CD4-positive, alpha-beta T cell treated with Interferon alpha-2 for 1 hour (primary cell): ENCODE data around the gene DNAJB8.

Experiments
- DNase-seq, 2 donors: peaks; one replicate each; pipeline ENCODE4 v3.0.0-alpha.2; 2020 to 2022

Gene DNAJB8

GRCh38 chr3:128442949-128443348, 23.7 kb downstream of the DNAJB8 start:
- DNase-seq, result no peak

DNA sequence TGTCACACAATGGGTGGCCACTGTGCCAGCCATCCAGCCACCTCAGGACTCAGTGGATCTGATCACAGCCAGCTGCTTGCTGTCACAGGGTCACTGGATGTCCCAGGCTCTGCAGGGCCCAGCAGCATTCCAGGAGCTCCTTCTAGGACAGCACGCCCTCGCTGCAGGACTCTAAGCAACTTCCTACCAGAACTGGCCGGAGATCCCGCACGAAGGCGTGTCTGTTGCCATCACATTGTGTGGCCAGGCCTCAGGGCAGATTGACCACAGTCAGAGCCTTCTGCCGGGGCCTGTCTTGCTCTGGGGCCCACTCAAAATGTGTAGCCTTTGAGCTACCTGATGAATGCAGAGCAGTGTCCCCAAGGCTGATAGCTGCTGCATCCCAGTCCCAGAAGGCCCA, 24.6 kb downstream of the DNAJB8 start:
- no peak for DNase-seq

DNA sequence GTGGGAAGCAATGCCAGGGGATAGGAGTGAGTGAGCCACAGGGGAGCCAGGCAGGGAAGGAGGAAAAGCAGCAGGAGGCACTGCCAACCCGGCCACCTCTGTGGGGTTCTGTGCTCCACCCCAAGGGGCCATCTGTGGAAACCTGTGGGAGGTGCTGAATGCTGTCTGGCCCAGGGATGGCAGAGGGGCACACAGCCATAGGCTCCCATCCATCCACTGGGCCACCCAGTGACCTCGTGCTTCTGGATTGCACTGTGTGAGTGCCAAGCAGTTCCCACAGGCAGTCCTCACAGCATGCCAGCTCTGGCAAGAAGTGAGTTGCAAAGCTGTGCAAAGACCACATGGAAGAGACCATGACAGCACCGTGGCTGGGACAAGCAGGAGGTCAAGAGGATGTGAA, 27.5 kb downstream of the DNAJB8 start:
- DNase-seq, result no peak

GRCh38 chr3:128438488-128439072, 28.1 kb downstream of the DNAJB8 start:
- DNase-seq, result no peak

DNA sequence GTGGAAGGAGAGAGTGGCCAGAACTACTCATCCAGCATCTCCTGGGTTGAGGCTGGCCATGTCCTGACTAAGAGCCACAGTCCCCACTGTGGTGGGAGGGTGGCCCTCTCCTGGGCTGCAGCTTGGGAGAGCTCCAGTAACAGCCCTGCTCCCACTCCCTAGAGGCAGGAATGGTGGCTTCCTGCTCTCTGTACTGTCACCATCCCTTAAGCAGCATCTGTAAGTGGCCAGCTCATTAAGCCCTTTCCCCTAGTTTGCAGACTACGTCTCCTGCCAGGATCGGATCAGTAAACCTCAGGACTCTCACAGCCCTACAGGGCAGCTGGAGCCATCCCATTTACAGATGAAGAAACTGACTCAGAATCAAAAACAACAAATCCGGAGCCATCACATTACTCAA, 30.5 kb downstream of the DNAJB8 start:
- DNase-seq, result no peak

DNA sequence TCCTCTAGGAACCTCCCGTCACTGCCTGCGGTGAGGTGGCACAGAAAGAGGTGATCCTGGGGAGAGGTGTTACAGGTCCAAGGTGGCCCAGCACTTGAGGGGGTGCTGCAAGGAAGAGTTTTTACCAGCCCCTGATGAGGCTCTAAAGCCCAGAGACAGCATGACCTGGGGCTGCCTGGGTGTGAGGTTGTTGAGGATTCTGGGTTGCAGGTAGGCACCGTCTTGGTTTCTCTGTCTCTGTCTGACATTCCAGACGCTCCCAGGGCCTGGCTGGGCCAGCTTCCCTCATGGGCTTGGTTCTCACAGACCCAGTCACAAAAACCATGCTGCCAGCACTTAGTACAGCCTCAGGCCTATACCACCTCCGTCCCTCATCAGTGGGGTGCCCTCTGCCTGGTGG, 31.1 kb downstream of the DNAJB8 start:
- no peak for DNase-seq

DNA sequence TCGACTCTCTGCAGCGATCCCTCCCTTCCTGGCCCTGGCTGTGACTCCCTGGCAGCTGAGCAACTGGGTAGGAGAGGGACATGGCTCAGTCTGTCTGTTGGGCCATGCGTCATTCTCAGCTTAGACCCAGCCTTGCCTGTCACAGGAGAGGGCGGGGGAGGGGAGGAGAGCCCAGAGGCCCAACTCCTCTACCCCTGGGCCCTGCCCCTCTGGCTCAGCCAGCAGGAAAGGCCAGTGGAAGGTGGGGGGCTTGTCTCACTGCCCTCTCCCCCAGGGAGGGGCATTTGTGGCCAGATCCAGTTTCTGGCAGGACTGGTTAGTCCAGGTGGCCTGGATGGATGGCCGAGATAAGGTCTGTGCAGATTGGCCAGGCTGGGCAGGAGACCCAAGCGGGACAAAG, 31.6 kb downstream of the DNAJB8 start:
- no peak for DNase-seq

GRCh38 chr3:128434524-128434923, 32.2 kb downstream of the DNAJB8 start:
- no peak for DNase-seq

- DNase-seq, result no peak
Observed at GRCh38 chr3:128433837-128434165, 32.9 kb downstream of the DNAJB8 start.

GRCh38 chr3:128432971-128433836, 33.5 kb downstream of the DNAJB8 start:
- no peak for DNase-seq

GRCh38 chr3:128432301-128432970, 34.3 kb downstream of the DNAJB8 start:
- no peak for DNase-seq

DNA sequence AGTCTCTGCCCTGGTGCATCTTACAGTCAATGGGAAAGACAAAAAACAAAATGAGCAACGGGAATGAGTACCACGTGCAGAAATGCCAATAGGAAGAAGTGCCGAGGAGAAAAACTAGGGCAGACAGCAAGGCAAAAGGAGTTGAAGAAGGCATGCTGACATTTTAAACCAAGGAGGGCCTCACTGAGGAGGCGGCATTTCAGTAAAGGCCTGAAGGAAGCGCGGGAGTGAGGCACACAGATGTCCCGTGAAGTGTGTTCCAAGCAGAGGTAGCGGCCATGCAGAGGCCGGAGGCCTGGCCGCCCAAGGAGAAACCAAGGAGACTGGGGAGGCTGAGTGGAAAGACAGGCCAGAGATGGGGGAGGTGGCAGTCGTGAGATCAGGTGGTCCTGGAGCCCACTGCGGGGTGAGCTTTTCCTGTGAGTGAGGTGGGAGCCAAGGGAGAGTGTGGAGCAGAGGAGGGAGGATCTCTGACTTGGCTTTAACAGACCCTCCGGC, 34.8 kb downstream of the DNAJB8 start:
- no peak for DNase-seq

DNA sequence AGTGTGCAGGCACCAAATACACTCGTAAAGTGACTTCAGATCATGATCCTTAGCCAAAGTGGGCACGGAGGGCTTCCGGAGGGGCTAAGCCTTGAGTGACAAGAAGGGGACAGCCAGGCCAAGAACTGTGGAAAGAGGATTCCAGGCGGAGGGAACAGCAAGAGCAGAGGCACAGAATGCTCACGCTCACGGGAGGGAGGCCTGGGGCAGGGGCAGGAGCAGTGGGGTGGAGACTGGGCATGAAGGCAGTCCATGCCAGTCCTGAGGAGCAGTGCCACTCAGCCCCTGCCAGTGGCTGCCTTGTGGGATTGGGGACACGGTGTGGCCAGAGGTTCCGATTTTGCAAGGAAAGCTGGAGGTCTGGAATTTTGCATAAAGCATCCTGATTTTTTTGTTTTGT, 36.0 kb downstream of the DNAJB8 start:
- no peak for DNase-seq

DNA sequence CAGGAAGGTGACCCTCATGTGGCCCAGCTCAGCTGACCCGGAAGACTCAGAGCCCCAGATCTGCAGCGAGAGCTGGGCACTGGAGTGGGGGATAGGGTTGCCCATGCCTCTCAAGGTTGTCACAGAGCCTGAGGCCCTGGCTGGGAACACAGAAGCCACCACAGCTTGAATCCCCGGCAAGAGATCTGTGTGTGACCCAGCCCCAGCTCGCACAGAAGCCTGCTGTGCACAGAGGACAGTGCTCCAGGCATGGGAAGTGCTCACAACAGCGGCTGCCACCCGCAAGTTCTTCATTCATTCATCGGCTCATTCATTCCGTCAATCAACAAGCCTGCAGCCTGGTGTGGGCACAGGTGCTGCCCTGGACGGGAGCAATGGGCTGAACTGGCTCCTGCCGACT, 36.4 kb downstream of the DNAJB8 start:
- DNase-seq, result no peak

- DNase-seq, result no peak
Observed at GRCh38 chr3:128429751-128430150, 36.9 kb downstream of the DNAJB8 start.

DNA sequence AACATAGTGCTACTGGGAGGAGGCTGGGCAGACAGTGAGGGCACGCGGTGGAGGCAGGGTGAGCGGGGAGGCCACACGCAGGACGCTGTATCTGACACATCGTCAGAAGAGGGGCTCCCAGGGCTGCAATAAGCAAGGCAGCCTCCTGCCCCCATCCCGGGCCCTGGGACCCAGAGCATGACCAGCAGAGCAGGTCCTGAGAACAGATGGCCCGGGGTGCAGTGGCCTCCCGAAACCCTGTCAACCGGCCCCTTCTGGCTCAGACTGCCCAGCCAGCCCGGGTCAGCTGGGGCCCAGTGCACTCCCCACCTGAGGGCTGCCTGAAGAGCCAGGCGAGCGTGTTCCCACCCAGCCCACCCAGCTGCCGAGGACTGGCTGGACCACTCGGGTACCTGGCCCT, 37.4 kb downstream of the DNAJB8 start:
- DNase-seq, result no peak

GRCh38 chr3:128427872-128428822, 38.5 kb downstream of the DNAJB8 start:
- DNase-seq, result no peak

GRCh38 chr3:128427175-128427857, 39.4 kb downstream of the DNAJB8 start:
- no peak for DNase-seq

DNA sequence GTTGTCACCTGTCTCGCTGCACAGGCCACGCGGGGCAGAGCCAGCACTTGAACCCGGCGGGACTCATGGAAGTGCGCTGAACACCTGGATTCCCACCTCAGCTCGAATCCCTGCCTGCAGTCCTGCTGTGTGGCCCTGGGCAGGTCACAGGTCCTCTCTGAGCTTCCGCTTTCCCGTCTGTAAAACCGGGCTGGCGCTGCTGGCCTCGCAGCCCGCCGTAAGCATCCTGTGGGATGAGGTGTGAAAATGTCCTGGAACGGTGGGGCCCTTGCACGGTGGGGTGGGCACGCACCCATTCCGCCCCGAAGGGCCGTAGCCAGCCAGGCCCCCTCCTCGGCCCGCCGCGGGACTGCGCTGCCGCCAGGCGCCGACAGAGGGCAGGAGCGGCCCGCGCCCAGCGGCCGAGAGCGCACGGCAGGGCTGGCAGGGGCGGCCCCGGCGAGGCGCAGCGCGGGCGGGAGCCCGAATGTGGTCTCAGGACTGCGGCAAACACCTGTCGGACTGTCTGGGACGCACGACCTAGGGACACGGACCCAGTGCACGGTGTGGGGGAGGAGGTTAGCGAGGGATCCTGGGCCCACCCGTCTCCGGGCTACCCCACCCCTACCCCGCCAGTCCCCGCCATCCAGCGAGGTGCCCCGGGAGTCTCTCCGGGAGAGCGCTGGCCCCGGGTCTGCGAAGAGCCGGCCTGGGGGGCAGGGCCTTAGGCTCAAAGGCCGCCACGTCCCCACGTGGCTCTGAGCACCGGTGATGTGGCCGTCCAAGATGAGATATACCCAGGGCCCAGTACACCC, 40.4 kb downstream of the DNAJB8 start:
- peak; percentile 26 to 58 for DNase-seq

- DNase-seq, result no peak
Observed at GRCh38 chr3:128425846-128426127, 40.9 kb downstream of the DNAJB8 start.

GRCh38 chr3:128425142-128425845, 41.4 kb downstream of the DNAJB8 start:
- DNase-seq, result no peak
